Measurements from ENCODE around the gene PRRG4.

PRRG4 gene

GRCh38 chr11:32833921-32834320 lies 4.2 kb downstream of the PRRG4 start:
- Mint-ChIP-seq H3K36me3 (ENCODE audit: low read depth) (no peaks in the 10 kb centered on the region), H3K9me3 (no peaks in the 10 kb centered on the region), H3K4me1 (peaks cover 6% of the 10 kb centered on the region), H3K4me3 (no peak overlapping the region), H3K27ac (no peak overlapping the region), H3K27me3 (ENCODE audit: low read depth, poor library complexity) (peaks cover 53% of the 10 kb centered on the region)
- DNase-seq, result no peak
- no peak for TF ChIP-seq CTCF (IDR thresholded peaks at IDR 0.05)

- Mint-ChIP-seq H3K9me3 (no peaks in the 10 kb centered on the region), H3K4me3 (no peak overlapping the region), H3K27me3 (ENCODE audit: low read depth, poor library complexity) (peaks cover 23% of the 10 kb centered on the region), H3K4me1 (no peaks in the 10 kb centered on the region), H3K27ac (no peak overlapping the region), H3K36me3 (ENCODE audit: low read depth) (no peaks in the 10 kb centered on the region)
- TF ChIP-seq CTCF (IDR thresholded peaks at IDR 0.05), result no peak
- DNase-seq, result no peak
These were observed 7.2 kb downstream of the PRRG4 start for GRCh38 chr11:32836946-32837345.

- TF ChIP-seq CTCF (IDR thresholded peaks at IDR 0.05), result no peak
- Mint-ChIP-seq H3K27ac (no peak overlapping the region), H3K4me1 (no peaks in the 10 kb centered on the region), H3K9me3 (no peaks in the 10 kb centered on the region), H3K36me3 (ENCODE audit: low read depth) (no peaks in the 10 kb centered on the region), H3K27me3 (ENCODE audit: low read depth, poor library complexity) (peaks cover 7% of the 10 kb centered on the region), H3K4me3 (no peak overlapping the region)
- no peak for DNase-seq
These were observed 9.0 kb downstream of the PRRG4 start for GRCh38 chr11:32838505-32839274.

- no peak for TF ChIP-seq CTCF (IDR thresholded peaks at IDR 0.05)
- Mint-ChIP-seq H3K4me1 (no peaks in the 10 kb centered on the region), H3K9me3 (no peaks in the 10 kb centered on the region), H3K27me3 (ENCODE audit: low read depth, poor library complexity) (peaks cover 7% of the 10 kb centered on the region), H3K27ac (no peak overlapping the region), H3K36me3 (ENCODE audit: low read depth) (no peaks in the 10 kb centered on the region), H3K4me3 (no peak overlapping the region)
- no peak for DNase-seq
These were observed 9.6 kb downstream of the PRRG4 start for GRCh38 chr11:32839308-32839707.

GRCh38 chr11:32840587-32840986 lies 10.9 kb downstream of the PRRG4 start:
- H3K4me1 Mint-ChIP-seq, result no peaks in the 10 kb centered on the region
- H3K4me3 Mint-ChIP-seq, result no peak overlapping the region
- DNase-seq, result no peak
- no peaks in the 10 kb centered on the region for H3K9me3 Mint-ChIP-seq
- H3K27ac Mint-ChIP-seq, result no peak overlapping the region
- no peaks in the 10 kb centered on the region for H3K36me3 Mint-ChIP-seq (ENCODE audit: low read depth)
- H3K27me3 Mint-ChIP-seq (ENCODE audit: low read depth, poor library complexity), result peaks cover 3% of the 10 kb centered on the region
- TF ChIP-seq CTCF (IDR thresholded peaks at IDR 0.05), result no peak

- H3K27me3 Mint-ChIP-seq (ENCODE audit: low read depth, poor library complexity), result no peaks in the 10 kb centered on the region
- DNase-seq, result no peak
- H3K27ac Mint-ChIP-seq, result no peak overlapping the region
- no peaks in the 10 kb centered on the region for H3K9me3 Mint-ChIP-seq
- no peaks in the 10 kb centered on the region for H3K36me3 Mint-ChIP-seq (ENCODE audit: low read depth)
- no peak for TF ChIP-seq CTCF (IDR thresholded peaks at IDR 0.05)
- no peak overlapping the region for H3K4me3 Mint-ChIP-seq
- no peaks in the 10 kb centered on the region for H3K4me1 Mint-ChIP-seq
These were observed 13.8 kb downstream of the PRRG4 start for GRCh38 chr11:32843544-32843943.
